ENCODE data around the gene GGT1.
"Not testable (repeated sequence)": the region's sequence is repeated elsewhere in the genome, so short reads cannot be mapped to it uniquely, and the experiment has no call there.

The GGT1 gene

GRCh38 chr22:24602847-24603769 lies at the start of gene GGT1:
GGT1 (plus strand) TSS chr22:24603193; CDS start chr22:24611082, 7,889 bp downstream.
- DNase-seq (ENCODE audit: low read depth in 2 of 2) = not testable (repeated sequence)

- DNase-seq (ENCODE audit: low read depth in 2 of 2) = no peak
Measured at GRCh38 chr22:24553597-24554312, 49.2 kb upstream of the GGT1 start.

- no peak for DNase-seq (ENCODE audit: low read depth in 2 of 2)
Measured at GRCh38 chr22:24554313-24555164, 48.5 kb upstream of the GGT1 start, which contains the start of gene GUCD1. GUCD1 (minus strand) TSS chr22:24555138; CDS start chr22:24554991, 147 bp downstream.

- peak; percentile 99 to 100 for DNase-seq (ENCODE audit: low read depth in 2 of 2)
Measured at GRCh38 chr22:24555165-24556039, 47.6 kb upstream of the GGT1 start, which contains the start of gene SNRPD3. SNRPD3 (plus strand) TSS chr22:24555999; CDS start chr22:24557675, 1,676 bp downstream.

GRCh38 chr22:24559471-24559870 lies 43.5 kb upstream of the GGT1 start:
- DNase-seq (ENCODE audit: low read depth in 2 of 2) = no peak

GRCh38 chr22:24563246-24563645 lies 39.7 kb upstream of the GGT1 start:
- DNase-seq (ENCODE audit: low read depth in 2 of 2) = no peak

GRCh38 chr22:24564376-24565058 lies 38.5 kb upstream of the GGT1 start:
- DNase-seq (ENCODE audit: low read depth in 2 of 2) = no peak

GRCh38 chr22:24565077-24565476 lies 37.9 kb upstream of the GGT1 start:
- DNase-seq (ENCODE audit: low read depth in 2 of 2) = no peak

GRCh38 chr22:24566899-24567511 lies 36.0 kb upstream of the GGT1 start:
- DNase-seq (ENCODE audit: low read depth in 2 of 2) = no peak

DNA sequence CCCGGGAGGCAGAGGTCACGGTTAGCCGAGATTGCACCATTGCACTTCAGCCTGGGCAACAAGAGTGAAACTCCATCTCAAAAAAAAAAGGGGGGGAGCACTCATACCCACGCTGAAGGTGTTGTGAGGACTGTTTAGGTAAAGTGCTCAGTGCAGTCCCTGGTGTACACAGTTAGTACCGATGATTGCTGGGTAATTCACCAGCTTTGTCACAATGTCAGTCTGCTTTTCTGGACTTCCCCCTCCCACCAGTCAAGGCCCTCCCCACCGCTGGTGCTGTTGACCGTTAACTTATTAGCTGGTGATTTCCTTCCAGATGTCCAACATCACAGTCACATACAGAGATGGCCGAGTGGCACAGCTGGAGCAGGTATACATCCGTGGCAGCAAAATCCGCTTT lies 35.3 kb upstream of the GGT1 start:
- DNase-seq (ENCODE audit: low read depth in 2 of 2) = no peak

DNA sequence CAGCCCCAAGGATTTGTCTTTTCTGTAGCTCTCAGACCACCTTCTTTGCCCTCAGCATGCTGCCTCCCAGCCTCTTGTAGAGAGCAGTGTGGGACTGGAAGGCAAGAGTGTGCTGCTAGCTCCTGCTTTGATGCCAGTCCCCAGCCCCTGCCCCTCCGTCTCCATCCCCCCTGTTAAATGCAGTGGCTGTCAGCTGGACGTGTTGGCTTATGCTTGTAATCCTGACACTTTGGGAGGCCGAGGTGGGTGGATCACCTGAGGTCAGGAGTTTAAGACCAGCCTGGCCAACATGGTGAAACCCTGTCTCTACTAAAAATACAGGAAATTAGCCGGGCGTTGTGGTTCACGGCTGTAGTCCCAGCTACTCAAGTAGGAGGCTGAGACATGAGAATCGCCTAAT lies 31.7 kb upstream of the GGT1 start:
- no peak for DNase-seq (ENCODE audit: low read depth in 2 of 2)

DNA sequence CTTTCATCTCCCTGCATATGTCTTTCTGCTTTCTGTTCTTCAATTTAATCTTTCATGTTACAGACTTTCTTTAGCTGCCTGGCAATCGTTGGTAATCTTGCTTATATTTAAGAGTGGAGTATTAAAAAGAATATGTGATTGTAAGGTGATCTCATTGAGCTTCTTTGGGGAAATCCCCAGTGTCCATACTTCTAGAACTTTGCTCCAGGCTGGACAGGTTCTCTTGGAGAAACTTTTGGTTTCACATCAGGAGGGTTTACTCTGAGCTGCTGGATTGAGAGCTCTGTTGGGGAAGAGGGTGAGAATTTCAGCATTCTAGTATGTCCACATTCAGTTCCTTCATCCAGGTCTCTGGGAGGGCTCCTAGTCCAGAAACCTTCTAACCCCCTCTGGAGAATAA lies 26.2 kb upstream of the GGT1 start:
- DNase-seq (ENCODE audit: low read depth in 2 of 2) = no peak

GRCh38 chr22:24578355-24579257 lies 24.4 kb upstream of the GGT1 start:
- no peak for DNase-seq (ENCODE audit: low read depth in 2 of 2)

- DNase-seq (ENCODE audit: low read depth in 2 of 2) = no peak
Measured at GRCh38 chr22:24579258-24579601, 23.8 kb upstream of the GGT1 start.

- DNase-seq (ENCODE audit: low read depth in 2 of 2) = no peak
Measured at GRCh38 chr22:24580276-24580675, 22.7 kb upstream of the GGT1 start.

DNA sequence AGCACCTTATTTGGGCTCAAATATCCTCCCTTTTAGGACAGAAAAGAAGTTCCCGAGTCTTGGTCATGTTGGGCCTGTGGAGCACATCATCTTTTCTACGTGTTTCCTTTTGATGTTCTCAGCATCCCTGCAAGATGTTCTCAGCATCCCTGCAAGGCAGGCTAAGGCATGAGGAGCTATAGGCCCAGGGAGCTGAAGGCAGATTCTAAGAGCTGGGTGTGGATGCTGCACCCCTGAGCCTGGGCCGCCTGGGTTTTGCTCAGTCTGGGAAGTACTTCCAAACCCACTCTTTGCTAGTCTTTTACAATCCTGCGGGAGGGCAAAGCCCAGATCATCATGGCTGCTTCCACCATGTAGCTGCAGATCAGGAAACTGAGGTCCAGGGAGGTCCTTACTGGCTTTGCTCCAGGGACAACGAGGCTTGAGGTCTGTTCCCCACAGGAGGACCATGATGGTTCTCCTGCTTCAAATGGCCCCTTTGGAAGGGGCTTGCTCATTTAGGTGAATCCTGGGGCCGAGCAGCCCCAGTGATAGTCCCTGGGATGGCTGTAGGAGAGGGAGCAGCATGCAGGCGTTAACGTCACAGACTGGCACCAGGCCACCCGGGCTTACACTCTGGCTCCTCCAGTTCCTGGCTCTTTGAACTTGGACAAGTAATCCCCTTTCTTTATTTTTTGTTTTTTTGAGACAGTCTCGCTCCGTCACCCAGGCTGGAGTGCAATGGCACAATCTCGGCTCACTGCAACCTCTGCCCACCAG lies 20.8 kb upstream of the GGT1 start:
- no peak for DNase-seq (ENCODE audit: low read depth in 2 of 2)

- DNase-seq (ENCODE audit: low read depth in 2 of 2) = no peak
Measured at GRCh38 chr22:24583221-24584165, 19.5 kb upstream of the GGT1 start.
